HS-5 (cell line): ENCODE measurements around the gene ARHGAP44.
"Not testable (repeated sequence)": the region's sequence is repeated elsewhere in the genome, so short reads cannot be mapped to it uniquely, and the experiment has no call there.

Experiments used
- DNase-seq: peaks from one replicate; pipeline ENCODE4 v3.0.0-alpha.2; 2012; ENCODE audit warnings: low read depth

Gene ARHGAP44

GRCh38 chr17:12963505-12963904 is 174.2 kb downstream of the ARHGAP44 start:
- no peak for DNase-seq

DNA sequence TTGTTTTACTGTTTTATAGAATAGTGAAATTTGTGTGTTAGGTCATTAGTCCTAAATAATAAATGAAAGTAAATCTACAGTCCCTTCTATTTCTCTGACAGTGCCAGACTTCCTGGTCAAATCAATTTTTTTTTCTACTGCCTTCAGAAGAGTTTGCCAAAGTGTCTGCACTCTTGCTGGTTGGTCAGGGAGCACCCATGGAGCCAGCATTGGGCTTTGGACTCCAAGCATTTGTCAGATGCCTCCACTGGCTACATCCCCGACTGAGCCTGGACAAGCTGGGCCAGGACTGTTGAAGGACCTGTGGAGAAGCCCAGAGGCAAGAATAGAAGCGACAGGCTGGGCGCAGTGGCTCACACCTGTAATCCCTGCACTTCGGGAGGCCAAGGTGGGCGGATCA is 174.9 kb downstream of the ARHGAP44 start:
- no peak for DNase-seq

- DNase-seq: no peak
Observed at GRCh38 chr17:12964840-12965239, 175.5 kb downstream of the ARHGAP44 start.

GRCh38 chr17:12965988-12966387 is 176.7 kb downstream of the ARHGAP44 start:
- DNase-seq: no peak

DNA sequence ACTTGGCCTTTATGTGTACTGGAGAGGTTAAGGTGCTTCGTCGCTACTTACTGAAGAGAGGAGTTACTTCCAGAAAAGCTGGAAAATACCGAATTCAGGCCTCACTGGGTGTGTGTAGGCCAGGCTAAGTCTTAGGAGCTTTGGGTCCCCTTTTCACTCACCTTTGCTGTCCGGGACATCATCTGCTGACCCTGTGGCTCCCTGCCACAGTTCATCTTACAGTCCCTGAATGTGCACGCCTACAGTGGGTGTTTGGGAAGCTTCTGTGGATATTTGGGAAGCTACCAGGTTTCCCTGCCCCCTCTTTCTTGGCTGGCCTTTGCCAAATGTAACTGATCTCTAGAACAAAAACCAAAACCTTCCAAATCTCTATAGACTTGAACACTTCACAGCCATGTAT is 177.1 kb downstream of the ARHGAP44 start:
- DNase-seq: no peak

DNA sequence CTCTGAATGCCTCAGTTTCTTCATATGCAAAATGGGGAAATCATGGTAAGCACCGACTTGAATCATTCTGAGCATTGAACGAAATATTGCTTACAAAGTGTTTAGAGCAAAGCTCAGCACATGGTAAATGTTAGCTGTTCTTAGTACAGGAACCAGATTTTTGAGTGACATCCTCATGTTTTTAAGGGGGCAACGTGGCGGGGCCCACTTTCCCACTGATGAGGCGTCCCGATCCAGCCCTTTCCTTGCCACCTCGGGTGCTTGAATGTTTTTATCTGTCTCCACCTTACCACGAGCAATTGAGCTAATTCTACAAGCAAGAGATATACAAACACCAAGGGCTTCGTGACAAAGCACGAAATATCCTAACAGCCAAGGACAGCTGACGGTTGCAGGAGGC is 178.7 kb downstream of the ARHGAP44 start:
- no peak for DNase-seq

DNA sequence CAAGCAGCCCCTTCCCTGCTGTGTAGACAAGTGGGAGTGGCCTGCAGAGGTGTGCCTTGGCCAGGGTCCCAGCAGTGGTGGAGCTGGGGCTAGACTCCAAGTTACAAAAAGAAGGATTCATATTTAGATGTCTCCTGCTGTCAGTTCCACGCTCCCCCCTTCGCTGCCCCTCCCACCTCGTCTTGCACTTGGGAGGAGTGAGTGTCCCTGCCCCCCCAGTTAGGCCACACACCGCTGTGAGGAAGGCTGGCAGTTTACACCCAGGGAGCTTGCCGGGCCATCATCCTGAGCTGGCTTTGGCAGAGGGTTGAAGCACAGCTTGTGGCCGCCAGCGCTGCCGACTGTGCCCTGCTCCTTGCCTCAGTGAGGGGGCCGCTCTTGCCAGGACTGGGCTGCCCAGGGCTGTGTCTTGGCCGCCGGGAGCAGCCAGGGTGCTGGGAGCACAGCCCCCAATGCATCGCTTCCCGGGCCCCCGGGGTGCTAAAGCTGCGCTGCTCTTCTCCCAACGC is 184.3 kb downstream of the ARHGAP44 start:
- no peak for DNase-seq

DNA sequence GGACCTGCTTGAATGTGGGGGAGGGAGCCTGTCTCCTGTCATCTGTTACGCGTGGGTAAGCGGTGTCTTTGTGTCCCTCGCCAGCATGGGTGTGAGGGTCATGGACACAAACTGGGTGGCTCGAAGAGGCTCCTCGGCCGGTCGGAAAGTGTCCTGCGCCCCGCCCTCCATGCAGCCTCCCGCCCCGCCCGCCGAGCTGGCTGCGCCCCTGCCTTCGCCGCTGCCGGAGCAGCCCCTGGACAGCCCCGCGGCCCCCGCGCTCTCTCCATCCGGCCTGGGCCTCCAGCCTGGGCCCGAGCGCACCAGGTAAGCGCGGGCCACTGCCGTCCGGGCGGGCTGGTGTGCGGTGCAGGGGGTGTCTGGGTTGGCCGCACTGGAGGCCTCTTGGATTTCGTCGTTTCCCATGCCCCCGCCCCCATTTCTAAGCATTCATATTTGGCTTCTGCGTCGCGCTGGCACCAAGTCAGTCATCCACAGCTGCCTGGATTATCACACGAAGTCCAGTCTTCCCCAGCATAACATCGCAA is 184.8 kb downstream of the ARHGAP44 start:
- no peak for DNase-seq

GRCh38 chr17:12977008-12977751 is 187.9 kb downstream of the ARHGAP44 start:
- no peak for DNase-seq

GRCh38 chr17:12978787-12979186 is 189.5 kb downstream of the ARHGAP44 start:
- DNase-seq: not testable (repeated sequence)

- DNase-seq: no peak
Observed at GRCh38 chr17:12979246-12979645, 189.9 kb downstream of the ARHGAP44 start.

GRCh38 chr17:12979826-12980500 is 190.7 kb downstream of the ARHGAP44 start:
- DNase-seq: no peak

- DNase-seq: no peak
Observed at GRCh38 chr17:12982224-12982623, 192.9 kb downstream of the ARHGAP44 start.

DNA sequence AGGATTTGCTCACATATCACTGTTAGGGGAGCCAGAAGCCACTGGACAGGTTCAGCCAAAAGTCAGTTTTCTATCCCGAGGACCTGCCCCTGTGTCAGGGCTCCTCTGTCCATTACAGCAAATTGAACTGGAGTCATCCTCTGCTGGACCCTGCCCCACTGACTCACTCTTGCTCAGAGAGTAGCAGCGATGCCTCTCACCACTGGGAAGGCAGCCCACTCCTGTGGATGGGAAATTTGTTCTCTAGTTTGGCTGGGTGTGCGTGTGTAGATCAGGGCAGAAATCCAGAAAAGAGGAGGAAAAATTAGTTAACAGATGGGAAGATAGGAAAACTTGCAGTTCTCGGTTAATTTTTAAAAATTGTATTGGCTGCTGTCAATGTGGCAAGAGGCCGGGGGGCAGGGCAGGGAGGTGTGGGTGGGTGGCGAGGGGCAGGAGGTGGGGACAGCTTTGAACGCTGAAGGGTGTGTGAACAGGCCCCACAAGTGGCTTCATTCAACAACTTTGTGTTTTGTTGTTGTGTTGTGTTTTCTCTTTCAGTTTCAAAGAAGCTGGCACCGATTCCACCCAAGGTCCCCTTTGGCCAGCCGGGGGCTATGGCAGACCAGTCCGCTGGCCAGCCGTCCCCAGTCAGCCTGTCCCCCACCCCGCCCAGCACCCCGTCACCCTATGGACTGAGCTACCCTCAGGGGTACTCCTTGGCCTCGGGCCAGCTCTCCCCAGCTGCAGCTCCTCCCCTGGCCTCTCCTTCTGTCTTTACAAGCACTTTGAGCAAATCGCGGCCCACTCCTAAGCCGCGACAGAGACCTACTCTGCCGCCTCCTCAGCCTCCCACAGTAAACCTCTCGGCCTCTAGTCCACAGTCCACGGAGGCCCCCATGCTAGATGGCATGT is 194.9 kb downstream of the ARHGAP44 start:
- DNase-seq: peak; percentile 42

- no peak for DNase-seq
Observed at GRCh38 chr17:12985431-12986293, 196.4 kb downstream of the ARHGAP44 start.

DNA sequence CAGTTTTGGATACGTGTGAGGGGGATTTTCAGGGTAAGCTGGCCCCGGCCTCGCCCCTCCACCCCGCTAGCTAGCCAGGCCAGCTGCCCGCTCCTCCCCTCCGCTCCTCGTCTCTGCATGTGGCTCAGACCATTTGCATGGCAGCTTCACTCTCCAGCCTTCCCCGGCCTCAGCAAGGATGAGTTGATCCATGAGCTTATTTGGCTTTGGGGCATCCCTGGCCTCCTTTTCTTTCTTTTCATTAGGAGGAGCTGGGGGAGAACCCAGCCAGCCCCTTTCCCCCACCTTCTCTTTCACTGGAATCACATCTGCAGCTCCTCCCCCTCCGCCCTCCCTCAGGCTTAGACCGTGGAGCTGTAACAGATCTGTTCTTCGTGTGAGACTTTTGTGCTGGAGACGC is 197.8 kb downstream of the ARHGAP44 start:
- no peak for DNase-seq

- DNase-seq: no peak
Observed at GRCh38 chr17:12990041-12990808, 200.9 kb downstream of the ARHGAP44 start.

GRCh38 chr17:12990926-12991325 is 201.6 kb downstream of the ARHGAP44 start:
- no peak for DNase-seq

DNA sequence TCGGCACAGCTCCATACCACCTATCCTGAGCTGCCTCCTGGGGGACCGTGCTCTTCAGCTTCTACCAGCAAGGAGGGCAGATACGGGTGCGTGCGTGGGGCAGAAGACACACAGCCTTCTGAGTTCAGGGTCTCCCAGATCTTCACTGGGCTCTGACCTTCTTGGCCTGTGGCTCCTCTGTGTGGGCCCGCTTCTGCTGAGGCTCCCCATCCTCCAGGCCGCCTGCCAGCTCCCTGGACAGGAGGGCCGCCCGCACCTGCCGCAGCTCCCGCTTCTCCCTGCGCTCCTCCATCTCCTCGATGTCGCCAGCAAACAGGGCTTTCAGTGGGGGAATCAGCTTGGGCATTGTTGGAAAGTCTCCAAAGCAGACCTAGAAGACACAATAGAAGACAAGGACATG is 203.4 kb downstream of the ARHGAP44 start:
- DNase-seq: no peak

- DNase-seq: no peak
Observed at GRCh38 chr17:12993631-12994030, 204.3 kb downstream of the ARHGAP44 start.
